HCT116 (cell line): ENCODE data around the gene OR8A1.

Experiments used
- CTCF ChIP-seq, 3 experiments: fragments of 200-600 bp in 1 of 3; sonication (generic) in 1 of 3; IDR thresholded peaks in 2 of 3; conservative IDR thresholded peaks in 1 of 3; 2 replicates each; pipeline ENCODE4 v1.5.1; 2012 to 2017; ENCODE audit warnings: low read depth in 2 of 3, low read length in 2 of 3, antibody characterized with exemption in 1 of 3, borderline replicate concordance in 1 of 3, control low read depth in 1 of 3, mild to moderate bottlenecking in 1 of 3, mixed read lengths in 1 of 3, mixed run types in 1 of 3, moderate library complexity in 1 of 3; ENCODE audit not compliant: insufficient read depth in 1 of 3
- EGR1 ChIP-seq: IDR thresholded peaks from 2 replicates; pipeline ENCODE4 v1.6.1; 2012; ENCODE audit warnings: low read depth
- EZH2 ChIP-seq: fragments of 200-600 bp; sonication (generic); IDR thresholded peaks from 2 replicates; pipeline ENCODE4 v1.6.1; 2017; ENCODE audit warnings: antibody characterized with exemption, mixed run types
- EZH2phosphoT487 ChIP-seq: fragments of 200-600 bp; IDR thresholded peaks from 2 replicates; pipeline ENCODE4 v1.6.1; 2018; ENCODE audit warnings: antibody characterized with exemption, borderline replicate concordance
- JUND ChIP-seq: IDR thresholded peaks from 2 replicates; pipeline ENCODE4 v1.6.1; 2012
- POLR2A ChIP-seq: IDR thresholded peaks from 2 replicates; pipeline ENCODE4 v1.7.0; 2011; ENCODE audit warnings: borderline replicate concordance; ENCODE audit not compliant: insufficient read depth, insufficient read length; ENCODE audit errors: extremely low read depth
- RAD21 ChIP-seq: IDR thresholded peaks from 2 replicates; pipeline ENCODE4 v1.6.1; 2012; ENCODE audit warnings: low read depth, mild to moderate bottlenecking
- REST ChIP-seq: IDR thresholded peaks from 2 replicates; pipeline ENCODE4 v1.6.1; 2012; ENCODE audit warnings: low read depth
- SIN3A ChIP-seq: IDR thresholded peaks from 2 replicates; pipeline ENCODE4 v1.6.1; 2012; ENCODE audit warnings: low read depth
- SP1 ChIP-seq: IDR thresholded peaks from 2 replicates; pipeline ENCODE4 v1.6.1; 2012; ENCODE audit warnings: low read depth
- TCF7L2 ChIP-seq: IDR thresholded peaks from 2 replicates; pipeline ENCODE4 v1.7.0; 2011; ENCODE audit warnings: borderline replicate concordance, inconsistent platforms; ENCODE audit not compliant: insufficient read depth, insufficient read length; ENCODE audit errors: extremely low read depth
- YY1 ChIP-seq: IDR thresholded peaks from 2 replicates; pipeline ENCODE4 v1.6.1; 2011; ENCODE audit warnings: low read length, low read depth, moderate library complexity, mild to moderate bottlenecking; ENCODE audit not compliant: insufficient replicate concordance; ENCODE audit errors: extremely low read depth
- ZBTB33 ChIP-seq: IDR thresholded peaks from 2 replicates; pipeline ENCODE4 v1.6.1; 2011; ENCODE audit warnings: mild to moderate bottlenecking, low read length, moderate library complexity; ENCODE audit not compliant: insufficient replicate concordance; ENCODE audit errors: extremely low read depth
- ZFX ChIP-seq: fragments of 450-650 bp; IDR thresholded peaks from 2 replicates; pipeline ENCODE4 v1.6.1; 2017

GRCh38 chr11:124536520-124536919 is 33.3 kb upstream of the OR8A1 start:
- TF ChIP-seq ZBTB33 (no peak), CTCF (IDR thresholded peaks at IDR 0.05 in 2 of 3, conservative IDR thresholded peaks at IDR 0.05 in 1 of 3; ENCODE audit: borderline replicate concordance in 1 of 3, insufficient read depth in 1 of 3, low read depth in 2 of 3, low read length in 2 of 3) (0 out of 6 replicates have a peak, but pooled peaks of 1 of the 3 experiments have one; percentile 9), SP1 (no peak), SIN3A (no peak), EZH2phosphoT487 (no peak), TCF7L2 (no peak), EZH2 (no peak), EGR1 (no peak), POLR2A (no peak), RAD21 (peak; percentile 33; the same call in 1 of the 2 replicates), ZFX (no peak), REST (no peak), JUND (no peak), YY1 (no peak)
